Measurements from ENCODE around the gene WNT5A.

DNA sequence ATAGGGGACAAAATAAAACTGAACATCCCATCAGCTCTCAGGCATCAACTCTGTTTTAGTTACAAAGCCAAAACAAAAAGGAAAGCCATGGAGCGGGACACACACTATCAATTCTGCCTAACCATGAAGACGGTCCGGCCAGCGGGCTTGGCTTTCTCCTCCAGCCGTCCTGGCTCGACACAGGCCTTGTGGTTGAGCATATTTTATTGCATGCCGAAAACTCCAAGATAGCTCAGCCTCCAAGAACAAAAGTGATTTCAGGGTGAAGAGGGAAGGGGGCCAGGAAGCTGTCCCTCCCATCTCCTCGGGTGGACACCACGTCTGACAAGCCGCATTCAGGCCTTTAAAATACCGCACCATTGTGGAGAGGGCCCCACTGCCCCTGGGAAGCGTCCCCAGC is 31.2 kb downstream of the WNT5A start:
- TF ChIP-seq, protein P1, sequence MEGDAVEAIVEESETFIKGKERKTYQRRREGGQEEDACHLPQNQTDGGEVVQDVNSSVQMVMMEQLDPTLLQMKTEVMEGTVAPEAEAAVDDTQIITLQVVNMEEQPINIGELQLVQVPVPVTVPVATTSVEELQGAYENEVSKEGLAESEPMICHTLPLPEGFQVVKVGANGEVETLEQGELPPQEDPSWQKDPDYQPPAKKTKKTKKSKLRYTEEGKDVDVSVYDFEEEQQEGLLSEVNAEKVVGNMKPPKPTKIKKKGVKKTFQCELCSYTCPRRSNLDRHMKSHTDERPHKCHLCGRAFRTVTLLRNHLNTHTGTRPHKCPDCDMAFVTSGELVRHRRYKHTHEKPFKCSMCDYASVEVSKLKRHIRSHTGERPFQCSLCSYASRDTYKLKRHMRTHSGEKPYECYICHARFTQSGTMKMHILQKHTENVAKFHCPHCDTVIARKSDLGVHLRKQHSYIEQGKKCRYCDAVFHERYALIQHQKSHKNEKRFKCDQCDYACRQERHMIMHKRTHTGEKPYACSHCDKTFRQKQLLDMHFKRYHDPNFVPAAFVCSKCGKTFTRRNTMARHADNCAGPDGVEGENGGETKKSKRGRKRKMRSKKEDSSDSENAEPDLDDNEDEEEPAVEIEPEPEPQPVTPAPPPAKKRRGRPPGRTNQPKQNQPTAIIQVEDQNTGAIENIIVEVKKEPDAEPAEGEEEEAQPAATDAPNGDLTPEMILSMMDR (IDR thresholded peaks at IDR 0.05): no peak
- TF ChIP-seq ZFX (IDR thresholded peaks at IDR 0.05; ENCODE audit: borderline replicate concordance): no peak

All from 22Rv1 (cell line).